GDM1 (cell line): ENCODE measurements around the gene SPDYE17.
"Not testable (repeated sequence)": the region's sequence is repeated elsewhere in the genome, so short reads cannot be mapped to it uniquely, and the experiment has no call there.

ENCODE experiments used
- DNase-seq: peaks from one replicate; lab custom pipeline; 2025; lab: John Stamatoyannopoulos, UW

The SPDYE17 gene, protein sequence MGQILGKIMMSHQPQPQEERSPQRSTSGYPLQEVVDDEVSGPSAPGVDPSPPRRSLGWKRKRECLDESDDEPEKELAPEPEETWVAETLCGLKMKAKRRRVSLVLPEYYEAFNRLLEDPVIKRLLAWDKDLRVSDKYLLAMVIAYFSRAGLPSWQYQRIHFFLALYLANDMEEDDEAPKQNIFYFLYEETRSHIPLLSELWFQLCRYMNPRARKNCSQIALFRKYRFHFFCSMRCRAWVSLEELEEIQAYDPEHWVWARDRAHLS

GRCh38 chr7:77032261-77032660, at the start of gene SPDYE17:
SPDYE17 (minus strand) TSS chr7:77032361; CDS start chr7:77030570, 1,791 bp downstream.
- not testable (repeated sequence) for DNase-seq

- not testable (repeated sequence) for DNase-seq
Observed at GRCh38 chr7:77080236-77080635, 48.1 kb upstream of the SPDYE17 start.

- not testable (repeated sequence) for DNase-seq
Observed at GRCh38 chr7:77079624-77080023, 47.5 kb upstream of the SPDYE17 start.

DNA sequence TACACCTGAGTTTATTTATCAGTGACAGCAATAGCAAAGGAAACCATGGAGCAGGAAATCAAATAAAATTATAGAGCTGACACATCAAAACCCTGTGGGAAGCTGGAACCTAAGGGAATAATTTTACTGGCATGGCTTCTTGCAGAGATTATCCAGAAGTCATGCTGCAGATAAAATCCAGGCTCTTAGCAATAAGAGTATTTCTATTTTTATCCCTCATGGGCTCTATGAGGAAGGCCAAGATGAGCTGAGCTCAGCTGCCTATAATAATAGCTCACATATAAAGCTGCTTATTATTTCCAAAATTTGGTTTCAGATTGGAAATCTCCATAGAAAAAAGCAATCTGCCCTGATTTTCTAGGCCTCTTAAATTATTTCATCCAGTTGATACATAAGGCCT, 47.0 kb upstream of the SPDYE17 start:
- not testable (repeated sequence) for DNase-seq

DNA sequence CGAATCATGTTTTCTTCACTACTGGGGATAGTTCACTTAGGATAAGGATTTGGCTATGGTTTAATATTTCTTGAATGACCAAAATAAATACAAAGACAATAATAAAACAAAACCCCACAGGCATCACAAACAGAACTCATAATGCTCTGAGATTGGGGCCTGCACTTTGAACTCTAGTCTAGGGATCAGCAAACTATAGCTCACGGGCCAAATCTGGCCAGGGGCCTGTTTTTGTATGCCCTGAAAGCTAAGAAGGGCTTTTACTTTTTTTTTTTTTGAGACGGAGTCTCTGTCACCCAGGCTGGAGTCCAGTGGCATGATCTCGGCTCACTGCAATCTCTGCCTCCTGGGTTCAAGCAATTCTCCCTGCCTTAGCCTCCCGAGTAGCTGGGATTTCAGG, 44.9 kb upstream of the SPDYE17 start:
- DNase-seq, result not testable (repeated sequence)

- not testable (repeated sequence) for DNase-seq
Observed at GRCh38 chr7:77074786-77075396, 42.7 kb upstream of the SPDYE17 start.

GRCh38 chr7:77071108-77071507, 38.9 kb upstream of the SPDYE17 start:
- not testable (repeated sequence) for DNase-seq

DNA sequence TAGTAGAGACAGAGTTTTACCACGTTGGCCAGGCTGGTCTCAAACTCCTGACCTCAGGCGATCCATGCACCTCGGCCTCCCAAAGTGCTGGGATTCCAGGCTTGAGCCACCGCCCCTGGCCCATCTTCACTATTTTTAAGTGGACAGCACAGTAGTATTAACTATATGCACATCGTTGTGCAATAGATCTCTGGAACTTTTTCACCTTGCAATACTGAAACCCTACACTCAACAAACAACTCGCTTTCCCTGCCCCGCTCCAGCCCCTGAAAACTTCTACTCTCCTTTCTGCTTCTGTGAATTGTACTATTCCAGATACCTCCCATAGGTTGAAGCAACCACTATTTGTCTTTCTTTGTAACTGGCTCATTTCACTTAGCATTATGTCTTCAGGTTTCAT, 33.7 kb upstream of the SPDYE17 start:
- not testable (repeated sequence) for DNase-seq

GRCh38 chr7:77063732-77064131, 31.6 kb upstream of the SPDYE17 start:
- not testable (repeated sequence) for DNase-seq

GRCh38 chr7:77062557-77062956, 30.4 kb upstream of the SPDYE17 start, which contains the start of gene SPDYE18:
SPDYE18 (minus strand) TSS chr7:77062558; CDS start chr7:77060512, 2,046 bp downstream.
- DNase-seq, result not testable (repeated sequence)

GRCh38 chr7:77026349-77026748, 5.8 kb downstream of the SPDYE17 start:
- DNase-seq, result not testable (repeated sequence)

DNA sequence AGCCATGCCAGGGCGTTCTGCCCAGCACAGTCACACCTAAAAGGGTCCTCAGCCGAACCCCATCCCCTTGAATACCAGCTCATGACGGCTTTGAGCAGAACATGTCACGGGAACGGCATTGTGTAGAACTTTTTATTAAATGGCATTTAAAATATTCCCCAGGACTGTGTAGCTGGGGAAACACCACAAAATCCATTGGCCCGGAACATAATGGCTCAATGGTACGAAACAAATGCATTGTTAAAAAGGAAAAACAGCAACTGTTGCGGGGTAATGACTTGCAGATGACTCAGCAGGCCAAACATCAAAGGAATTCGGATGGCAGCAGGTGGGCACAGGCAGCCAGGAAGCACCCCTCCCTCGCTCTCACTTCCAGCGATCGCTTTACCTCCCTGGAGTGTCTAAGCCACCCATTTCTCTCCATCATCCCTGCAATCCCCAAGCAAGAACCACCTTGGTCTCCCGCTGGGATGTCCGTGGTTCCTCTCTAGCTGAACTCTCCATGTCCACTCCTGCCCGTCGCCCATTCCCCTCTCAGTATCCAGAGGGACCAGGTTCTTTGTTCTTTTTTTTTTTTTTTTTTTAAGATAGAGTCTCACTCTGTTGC, 22.0 kb downstream of the SPDYE17 start:
- not testable (repeated sequence) for DNase-seq

DNA sequence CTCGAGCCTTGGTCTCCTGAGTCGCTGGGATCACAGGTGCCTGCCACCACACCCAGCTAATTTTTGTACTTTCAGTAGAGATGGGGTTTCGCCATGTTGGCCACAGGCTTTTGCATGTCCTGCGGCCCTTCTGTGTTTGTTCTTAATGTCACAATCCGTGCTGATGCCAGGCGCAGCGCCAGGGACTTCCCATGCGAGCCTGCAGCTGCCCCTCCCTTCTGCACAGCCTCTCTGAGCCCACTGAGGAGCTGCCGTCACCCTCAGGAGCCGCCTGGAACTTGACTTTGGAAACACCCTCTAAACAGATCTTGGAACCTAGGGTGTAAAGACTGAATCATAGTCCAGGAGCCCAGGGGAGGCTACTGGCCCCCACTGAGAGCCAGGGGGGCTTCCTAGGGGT, 24.2 kb downstream of the SPDYE17 start:
- DNase-seq, result not testable (repeated sequence)

DNA sequence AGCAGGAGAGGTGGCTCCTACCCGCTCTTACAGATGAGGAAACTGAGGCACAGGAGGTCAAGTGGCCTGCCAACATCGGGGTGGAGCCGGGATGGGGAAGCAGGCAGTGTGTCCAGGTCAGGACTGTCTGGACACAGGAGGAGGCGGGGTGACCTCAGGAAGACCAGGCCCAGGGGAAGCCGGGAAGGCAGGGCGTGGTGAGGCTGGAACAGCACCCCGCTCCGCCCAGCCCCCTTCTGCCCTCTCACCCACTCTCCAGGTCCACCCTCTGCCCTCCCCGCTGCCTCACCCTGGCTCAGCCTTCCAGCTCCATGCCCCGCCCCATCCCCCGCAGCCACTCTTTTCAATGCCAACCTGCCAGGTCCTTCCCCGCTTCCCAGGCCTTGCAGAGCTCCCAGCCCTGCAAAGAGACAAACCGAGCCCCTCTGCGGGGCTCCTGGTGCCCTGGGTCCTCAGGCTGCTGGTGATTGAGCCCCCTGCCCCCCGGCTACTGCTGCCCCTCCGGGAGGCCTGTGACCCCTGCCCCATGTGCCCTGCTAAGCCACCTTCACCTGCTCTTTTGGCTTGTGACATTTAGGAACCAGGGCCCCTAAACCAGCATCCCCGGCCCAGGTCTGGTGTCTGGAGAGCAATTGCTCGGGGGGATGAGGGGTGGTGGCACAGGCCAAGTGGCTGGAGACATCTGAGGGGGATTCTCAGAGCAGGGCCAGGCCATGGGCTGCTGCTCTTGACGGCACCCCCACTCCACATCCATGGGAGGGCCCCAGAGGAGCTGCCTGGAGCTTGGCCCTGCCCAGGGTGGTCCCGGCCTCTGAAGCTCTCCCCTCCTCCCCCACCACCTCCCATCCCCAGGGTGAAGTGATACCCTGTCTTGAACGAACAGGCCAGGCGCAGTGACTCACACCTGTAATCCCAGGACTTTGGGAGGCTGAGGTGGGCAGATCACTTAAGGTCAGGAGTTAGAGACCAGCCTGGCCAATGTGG, 25.7 kb downstream of the SPDYE17 start:
- DNase-seq, result not testable (repeated sequence)

- DNase-seq, result not testable (repeated sequence)
Observed at GRCh38 chr7:77005461-77006057, 26.6 kb downstream of the SPDYE17 start.

GRCh38 chr7:77004151-77004550, 28.0 kb downstream of the SPDYE17 start:
- not testable (repeated sequence) for DNase-seq

- DNase-seq, result not testable (repeated sequence)
Observed at GRCh38 chr7:77003241-77003640, 28.9 kb downstream of the SPDYE17 start.

GRCh38 chr7:77002678-77003233, 29.4 kb downstream of the SPDYE17 start:
- not testable (repeated sequence) for DNase-seq

GRCh38 chr7:77002104-77002503, 30.1 kb downstream of the SPDYE17 start:
- not testable (repeated sequence) for DNase-seq

- not testable (repeated sequence) for DNase-seq
Observed at GRCh38 chr7:76999474-77000107, 32.6 kb downstream of the SPDYE17 start.
